IMR-90 (cell line): Measurements from ENCODE around the gene MRPL51. TPM values are rescaled to one million over a fixed set of nuclear protein-coding genes. Genes with fewer than 3 reads are reported as not detected.
A peak's percentile ranks its signal among the peaks of the same experiment; 100 is the strongest.

Source experiments
- ATAC-seq: fragments of 200-7000 bp; cut with Tn5 transposase; 2 replicates; pipeline ENCODE4 v1.9.1; 2020; ENCODE audit warnings: low read depth, mild to moderate bottlenecking, moderate library complexity
- BruUV-seq: library from RNA; stranded (reverse); fragments of 400-500 nt; replicated peaks from 2 replicates; lab custom pipeline; 2021; lab: Mats Ljungman, UMichigan
- CTCF ChIA-PET: fragments of 300-600 bp; formaldehyde crosslinking; extraction: SDS; loops from one replicate; lab custom pipeline; 2021; ENCODE audit warnings: antibody characterized with exemption; lab: Yijun Ruan, JAX
- POLR2A ChIA-PET: fragments of 300-600 bp; sonication (Branson Sonifier 250); formaldehyde crosslinking; loops from one replicate; lab custom pipeline; 2022; ENCODE audit warnings: antibody characterized with exemption; ENCODE audit not compliant: unreplicated experiment; lab: Charles Lee
- DNase-seq: peaks from one replicate; pipeline ENCODE4 v3.0.0; 2013
- H2AFZ ChIP-seq: replicated peaks from 2 replicates; pipeline ENCODE3; 2013; ENCODE audit warnings: low read length, mild to moderate bottlenecking; ENCODE audit not compliant: poor library complexity
- H2AK5ac ChIP-seq: 2 replicates; pipeline ENCODE4 v1.6.1; 2013; ENCODE audit warnings: low read depth, low read length, inconsistent platforms
- H2AK9ac ChIP-seq: replicated peaks from 2 replicates; pipeline ENCODE3; 2013; ENCODE audit warnings: mild to moderate bottlenecking, low read depth, low read length, moderate library complexity; ENCODE audit not compliant: poor library complexity
- H2BK120ac ChIP-seq: 2 replicates; pipeline ENCODE4 v1.6.1; 2013; ENCODE audit warnings: low read depth, low read length, inconsistent platforms
- H2BK15ac ChIP-seq: 3 replicates; pipeline ENCODE4 v1.6.1; 2013; ENCODE audit warnings: low read depth, low read length, inconsistent platforms
- H2BK20ac ChIP-seq: 2 replicates; pipeline ENCODE4 v1.6.1; 2013; ENCODE audit warnings: low read depth, mild to moderate bottlenecking, inconsistent platforms, low read length, moderate library complexity
- H2BK5ac ChIP-seq: 2 replicates; pipeline ENCODE4 v1.6.1; 2013; ENCODE audit warnings: mild to moderate bottlenecking, low read depth, low read length, inconsistent platforms; ENCODE audit not compliant: poor library complexity, severe bottlenecking
- H3K14ac ChIP-seq: replicated peaks from 2 replicates; pipeline ENCODE4 v1.6.1; 2013; ENCODE audit warnings: low read depth, low read length, inconsistent platforms
- H3K18ac ChIP-seq: 2 replicates; pipeline ENCODE4 v1.6.1; 2013; ENCODE audit warnings: low read depth, low read length, control low read depth
- H3K23ac ChIP-seq: 2 replicates; pipeline ENCODE4 v1.6.1; 2013; ENCODE audit warnings: low read depth, low read length, inconsistent platforms
- H3K27ac ChIP-seq: 2 replicates; pipeline ENCODE4 v1.5.1; 2013; ENCODE audit warnings: mild to moderate bottlenecking, control low read depth, low read length; ENCODE audit not compliant: insufficient read depth
- H3K27me3 ChIP-seq: 2 replicates; pipeline ENCODE4 v1.6.1; 2013; ENCODE audit warnings: low read length; ENCODE audit not compliant: control insufficient read depth, insufficient read depth
- H3K36me3 ChIP-seq: 2 replicates; pipeline ENCODE4 v1.6.1; 2013; ENCODE audit warnings: low read length, mixed read lengths; ENCODE audit not compliant: control insufficient read depth, insufficient read depth
- H3K4ac ChIP-seq: 2 replicates; pipeline ENCODE4 v1.6.1; 2013; ENCODE audit warnings: low read depth, low read length, inconsistent platforms
- H3K4me1 ChIP-seq: 2 replicates; pipeline ENCODE4 v1.6.1; 2013; ENCODE audit warnings: low read length, mixed read lengths; ENCODE audit not compliant: control insufficient read depth, insufficient read depth
- H3K4me2 ChIP-seq: 2 replicates; pipeline ENCODE4 v1.6.1; 2013; ENCODE audit warnings: low read depth, mild to moderate bottlenecking, control low read depth, low read length, moderate library complexity
- H3K4me3 ChIP-seq: 2 replicates; pipeline ENCODE4 v1.5.1; 2013; ENCODE audit warnings: low read depth, mild to moderate bottlenecking, control low read depth, low read length, moderate library complexity; ENCODE audit not compliant: insufficient read depth
- H3K56ac ChIP-seq: 2 replicates; pipeline ENCODE4 v1.6.1; 2013; ENCODE audit warnings: low read length, inconsistent platforms; ENCODE audit not compliant: insufficient read depth; ENCODE audit errors: extremely low read depth
- H3K79me1 ChIP-seq, 2 experiments: 2 replicates each; pipeline ENCODE4 v1.6.1; 2013; ENCODE audit warnings: low read length in 2 of 2, inconsistent platforms in 1 of 2, low read depth in 1 of 2
- H3K9ac ChIP-seq: 2 replicates; pipeline ENCODE4 v1.6.1; 2013; ENCODE audit warnings: low read depth, low read length, control low read depth
- H3K9me1 ChIP-seq: 2 replicates; pipeline ENCODE4 v1.6.1; 2013; ENCODE audit warnings: low read length, inconsistent platforms; ENCODE audit not compliant: insufficient read depth
- H3K9me3 ChIP-seq: 2 replicates; pipeline ENCODE4 v1.6.1; 2013; ENCODE audit warnings: low read length; ENCODE audit not compliant: control insufficient read depth, insufficient read depth
- H4K20me1 ChIP-seq: 2 replicates; pipeline ENCODE4 v1.6.1; 2013; ENCODE audit warnings: low read length, inconsistent platforms; ENCODE audit not compliant: insufficient read depth
- H4K5ac ChIP-seq: 2 replicates; pipeline ENCODE4 v1.6.1; 2013; ENCODE audit warnings: mild to moderate bottlenecking, low read depth, low read length, control low read depth
- H4K8ac ChIP-seq, 2 experiments: 2 replicates each; pipeline ENCODE4 v1.6.1; 2013; ENCODE audit warnings: low read depth in 2 of 2, low read length in 2 of 2, control low read depth in 1 of 2, inconsistent platforms in 1 of 2
- H4K91ac ChIP-seq: 2 replicates; pipeline ENCODE4 v1.6.1; 2013; ENCODE audit warnings: low read depth, low read length, inconsistent platforms; ENCODE audit not compliant: insufficient read depth
- CTCF ChIP-seq: conservative IDR thresholded peaks from 2 replicates; pipeline ENCODE4 v1.5.1; 2012; ENCODE audit warnings: mild to moderate bottlenecking, low read depth, low read length, improper control_type of control experiment
- WGBS, 2 experiments: methylation state at CpG; one replicate each; pipeline versions ENCODE4 v1.1.5 to v1.1.7; 2013; ENCODE audit warnings: missing lambda C conversion rate in 2 of 2; ENCODE audit not compliant: insufficient read length in 1 of 2; ENCODE audit errors: extremely low coverage in 2 of 2; 5-methylcytosine and 5-hydroxymethylcytosine counted together
- dilution Hi-C: fragments of 300-500 bp; cut with HindIII; formaldehyde crosslinking; loops from one replicate; pipeline ENCODE4 v1.14.3; 2018; ENCODE audit warnings: low sequenced_read_pairs; ENCODE audit not compliant: unreplicated experiment
- in situ Hi-C: fragments of 300-500 bp; cut with MboI; formaldehyde crosslinking; loops from 3 replicates; pipeline ENCODE4 v1.14.3; 2019; ENCODE audit warnings: low sequenced_read_pairs, inconsistent platforms, mixed read lengths
- intact Hi-C: fragments of 100-400 bp; cut with micrococcal nuclease; formaldehyde crosslinking; loops from 2 replicates; pipeline ENCODE4 v1.10.0; 2022
- polyA plus RNA-seq, 3 experiments: library from polyadenylated mRNA; depleted of rRNA; stranded (reverse); fragments of >200 nt; gene quantifications; 2 replicates each; pipeline ENCODE4 v1.2.3, GENCODE V29; 2012; ENCODE audit warnings: low replicate concordance in 1 of 3
- total RNA-seq: library from RNA; depleted of rRNA; stranded (reverse); fragments of >200 nt; gene quantifications from 2 replicates; pipeline ENCODE4 v1.2.3, GENCODE V29; 2012

The MRPL51 gene
- total and polyA plus RNA-seq, 2 of the 4 experiments (the other 2 are of a cell fraction), result 80.1 to 160 TPM

- H3K9ac ChIP-seq, result no peak overlapping the region
- no TSS peak for BruUV-seq
- H3K27me3 ChIP-seq, result no peaks in the 10 kb centered on the region
- H3K14ac ChIP-seq, result peak overlapping the region; percentile 72
- H2BK20ac ChIP-seq, result peak overlapping the region; percentile 12; the same call in 1 of the 2 replicates
- in situ Hi-C loops (loop anchor here (5.0 to 10.0 kb wide), 2 partner anchors 119 to 207 kb away; no protein-coding TSS in a partner anchor), dilution Hi-C loops (no loop called here), intact Hi-C loops (loop anchor here (2.0 kb wide), 1 partner anchor 71 kb away; the partner anchor contains the start of gene VAMP1)
- peak overlapping the region; percentile 65; the same call in 1 of the 2 replicates for H3K27ac ChIP-seq
- no peak overlapping the region for H3K4me3 ChIP-seq
- H3K18ac ChIP-seq, result no peak overlapping the region
- peak overlapping the region; percentile 32 for H2AFZ ChIP-seq
- H2BK15ac ChIP-seq, result no peak overlapping the region
- ChIA-PET CTCF (interaction anchor here (0.6 kb wide), 1 partner anchor 24 kb away, joined by 3 read pairs; no protein-coding TSS in a partner anchor), POLR2A (interaction anchor here (0.6 kb wide), 1 partner anchor 9 kb away, joined by 3 read pairs; no protein-coding TSS in a partner anchor)
- peaks cover 57% of the 10 kb centered on the region for H3K36me3 ChIP-seq
- H3K9me1 ChIP-seq, result peaks cover 4% of the 10 kb centered on the region
- H4K20me1 ChIP-seq, result peaks cover 52% of the 10 kb centered on the region
- no peak overlapping the region for H4K5ac ChIP-seq
- peak overlapping the region; percentile 55 for H2AK9ac ChIP-seq
- no peak overlapping the region for H2AK5ac ChIP-seq
- no peak overlapping the region for H3K4me2 ChIP-seq
- no peak overlapping the region for H2BK5ac ChIP-seq
- H2BK120ac ChIP-seq, result 0 out of 2 replicates have a peak overlapping the region, but pooled peaks have one; percentile 11
- DNase-seq (no peak), ATAC-seq (no peak)
- peaks cover 4 to 73% of the 10 kb centered on the region in 2 experiments for H3K79me1 ChIP-seq
- H4K91ac ChIP-seq, result peak overlapping the region; percentile 3; the same call in 1 of the 2 replicates
- no peak for TF ChIP-seq CTCF
- peak overlapping the region in 1 of 2 experiments; percentile 35; a peak in 1 of 4 replicates for H4K8ac ChIP-seq
- no peak overlapping the region for H3K56ac ChIP-seq
- 84% methylated on average over 18 of the region's 26 CpGs; no CpG with 5 or more reads in 1 of the 2 experiments for WGBS, 2 experiments
- peak overlapping the region; percentile 35; the same call in 1 of the 2 replicates for H3K23ac ChIP-seq
- H3K9me3 ChIP-seq, result no peaks in the 10 kb centered on the region
- H3K4me1 ChIP-seq, result peaks cover 11% of the 10 kb centered on the region; the same call in 1 of the 2 replicates
- H3K4ac ChIP-seq, result peak overlapping the region; percentile 37
Observed at GRCh38 chr12:6541371-6542165, 48.5 kb upstream of the MRPL51 start.
